ENCODE results near the gene TRIM24.

DNA sequence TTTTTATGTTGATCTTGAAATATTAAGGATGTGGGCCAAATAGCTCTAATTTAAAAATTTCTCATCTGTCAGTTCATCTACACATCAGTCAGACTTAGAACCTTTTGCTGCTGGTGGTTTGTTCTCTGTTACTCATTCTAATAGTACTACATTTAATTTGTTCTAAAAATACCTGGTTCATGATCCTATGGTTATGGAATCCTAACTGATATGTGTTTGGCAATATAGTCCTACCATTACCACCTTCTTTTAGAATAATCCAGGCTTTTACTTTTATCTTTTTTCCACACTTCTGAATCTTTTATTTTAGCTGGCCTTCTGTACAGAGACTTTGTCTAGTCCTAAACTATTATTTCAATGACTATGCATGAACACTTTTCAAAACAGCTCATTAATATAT, 124.2 kb downstream of the TRIM24 start:
- TF ChIP-seq EZH2phosphoT487 (IDR thresholded peaks at IDR 0.05; ENCODE audit: insufficient read depth, low read depth), result no peak
- no peak for TF ChIP-seq EZH2 (IDR thresholded peaks at IDR 0.05; ENCODE audit: insufficient read depth, poor library complexity, severe bottlenecking)

Data from GM23248 (cell line).